GM19099 (cell line): ENCODE measurements around the gene CAV1.

ENCODE experiments used
- POLR2A ChIP-seq: IDR thresholded peaks from 3 replicates; pipeline ENCODE4 v1.6.1; 2011; ENCODE audit warnings: low read depth; ENCODE audit not compliant: insufficient read length; ENCODE audit errors: extremely low read depth

Gene CAV1

GRCh38 chr7:116554436-116554835 is 29.6 kb downstream of the CAV1 start:
- TF ChIP-seq POLR2A, result no peak

DNA sequence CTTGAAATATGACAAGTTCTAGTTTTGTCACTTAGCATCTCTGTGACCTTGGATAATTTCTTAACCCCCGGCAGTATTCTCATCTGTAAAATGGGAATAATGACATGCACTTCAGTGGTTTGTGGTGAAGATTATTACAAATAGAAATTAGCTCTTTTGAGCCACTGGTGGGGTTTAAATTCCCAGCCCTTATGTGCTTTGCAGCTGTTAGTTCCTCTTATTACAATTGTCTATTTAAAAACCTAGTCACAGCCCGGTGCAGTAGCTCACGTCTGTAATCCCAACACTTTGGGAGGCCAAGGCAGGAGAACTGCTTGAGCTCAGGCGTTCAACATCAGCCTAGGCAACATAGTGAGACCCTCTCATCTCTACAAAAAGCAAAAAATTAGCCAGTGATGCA is 30.1 kb downstream of the CAV1 start:
- TF ChIP-seq POLR2A, result no peak

DNA sequence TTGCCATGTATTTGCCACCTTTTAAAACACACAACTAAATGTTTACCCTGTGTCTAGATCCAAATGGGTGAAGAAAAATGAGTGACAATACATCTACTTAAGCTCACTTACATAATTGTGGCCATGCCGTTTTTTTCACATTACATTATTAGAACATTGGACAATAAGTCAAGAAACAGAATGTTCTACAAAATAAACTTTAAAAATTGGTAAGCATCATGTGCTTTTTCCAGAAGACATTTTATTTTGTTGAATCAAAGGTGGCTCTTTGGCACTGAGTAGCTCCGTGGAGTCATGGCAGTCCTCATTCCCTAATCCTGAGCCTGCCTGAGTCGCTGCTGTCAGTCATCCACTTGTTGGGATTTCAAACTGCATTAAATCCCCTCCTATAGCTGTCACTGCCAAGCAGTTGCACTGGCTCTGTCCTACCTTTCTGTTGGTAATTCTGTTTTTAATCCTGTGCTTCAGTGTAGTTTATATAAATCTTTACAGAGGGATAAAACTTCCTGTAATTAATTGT is 32.3 kb downstream of the CAV1 start:
- no peak for TF ChIP-seq POLR2A

GRCh38 chr7:116557901-116558300 is 33.1 kb downstream of the CAV1 start:
- no peak for TF ChIP-seq POLR2A

DNA sequence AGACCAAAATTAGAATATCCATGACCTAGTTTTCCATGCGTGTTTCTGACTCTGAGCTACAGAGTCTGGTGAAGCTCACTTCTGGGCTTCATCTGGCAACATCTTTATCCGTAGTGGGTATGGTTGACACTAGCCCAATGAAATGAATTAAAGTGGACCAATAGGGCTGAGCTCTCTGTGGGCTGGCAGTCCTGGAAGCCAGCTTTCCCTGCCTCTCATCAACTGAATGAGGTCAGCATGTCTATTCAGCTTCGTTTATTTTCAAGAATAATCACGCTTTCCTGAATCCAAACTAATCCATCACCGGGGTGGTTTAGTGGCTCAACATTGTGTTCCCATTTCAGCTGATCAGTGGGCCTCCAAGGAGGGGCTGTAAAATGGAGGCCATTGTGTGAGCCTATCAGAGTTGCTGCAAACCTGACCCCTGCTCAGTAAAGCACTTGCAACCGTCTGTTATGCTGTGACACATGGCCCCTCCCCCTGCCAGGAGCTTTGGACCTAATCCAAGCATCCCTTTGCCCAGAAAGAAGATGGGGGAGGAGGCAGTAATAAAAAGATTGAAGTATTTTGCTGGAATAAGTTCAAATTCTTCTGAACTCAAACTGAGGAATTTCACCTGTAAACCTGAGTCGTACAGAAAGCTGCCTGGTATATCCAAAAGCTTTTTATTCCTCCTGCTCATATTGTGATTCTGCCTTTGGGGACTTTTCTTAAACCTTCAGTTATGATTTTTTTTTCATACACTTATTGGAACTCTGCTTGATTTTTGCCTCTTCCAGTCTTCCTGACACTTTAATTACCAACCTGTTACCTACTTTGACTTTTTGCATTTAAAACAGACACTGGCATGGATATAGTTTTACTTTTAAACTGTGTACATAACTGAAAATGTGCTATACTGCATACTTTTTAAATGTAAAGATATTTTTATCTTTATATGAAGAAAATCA is 35.5 kb downstream of the CAV1 start:
- TF ChIP-seq POLR2A, result no peak

- TF ChIP-seq POLR2A, result no peak
Observed at GRCh38 chr7:116561697-116562483, 37.1 kb downstream of the CAV1 start.

DNA sequence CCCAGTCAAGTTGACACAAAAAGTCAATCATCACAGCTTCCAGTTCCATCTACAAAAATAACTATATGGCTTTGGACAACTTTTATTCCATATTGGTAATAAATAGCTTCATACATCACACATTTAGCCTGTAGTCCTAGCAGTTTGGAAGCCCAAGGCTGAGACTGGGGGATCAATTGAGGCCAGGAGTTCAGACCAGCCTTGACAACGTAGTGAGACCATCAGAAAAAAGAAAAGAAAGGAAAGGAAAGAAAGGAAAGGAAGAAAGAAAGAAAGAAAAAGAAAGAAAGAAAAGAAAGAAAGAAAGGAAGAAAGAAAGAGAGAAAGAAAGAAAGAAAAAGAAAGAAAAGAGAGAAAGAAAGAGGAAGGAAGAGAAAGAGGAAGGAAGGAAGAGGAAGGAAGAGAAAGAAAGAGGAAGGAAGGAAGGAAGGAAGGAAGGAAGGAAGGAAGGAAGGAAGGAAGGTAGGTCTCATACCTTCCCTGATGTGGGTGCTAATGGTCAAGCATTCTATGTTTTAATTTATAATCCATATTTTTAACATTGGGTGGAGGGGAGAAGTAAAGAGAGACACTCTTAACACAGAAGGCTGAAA is 37.8 kb downstream of the CAV1 start:
- no peak for TF ChIP-seq POLR2A

DNA sequence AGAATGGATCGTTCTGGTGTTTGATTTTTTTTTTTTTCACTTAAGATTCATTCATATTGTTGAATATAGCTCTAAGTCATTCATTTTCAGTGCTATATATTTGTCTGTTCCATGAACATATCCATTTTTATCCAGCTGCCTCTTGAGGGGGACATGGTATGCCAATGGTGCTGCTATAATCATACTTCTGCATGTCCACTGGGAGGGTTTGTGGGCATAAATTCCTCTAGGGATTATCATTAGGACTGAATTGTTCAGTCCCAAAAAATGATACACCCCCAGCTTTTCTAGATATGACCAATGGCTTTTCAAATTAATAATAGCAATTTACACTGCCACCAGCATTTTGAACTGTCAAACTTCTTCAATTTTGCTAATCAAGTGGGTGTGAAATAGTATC is 41.1 kb downstream of the CAV1 start:
- TF ChIP-seq POLR2A, result no peak

GRCh38 chr7:116566666-116567065 is 41.8 kb downstream of the CAV1 start:
- no peak for TF ChIP-seq POLR2A

DNA sequence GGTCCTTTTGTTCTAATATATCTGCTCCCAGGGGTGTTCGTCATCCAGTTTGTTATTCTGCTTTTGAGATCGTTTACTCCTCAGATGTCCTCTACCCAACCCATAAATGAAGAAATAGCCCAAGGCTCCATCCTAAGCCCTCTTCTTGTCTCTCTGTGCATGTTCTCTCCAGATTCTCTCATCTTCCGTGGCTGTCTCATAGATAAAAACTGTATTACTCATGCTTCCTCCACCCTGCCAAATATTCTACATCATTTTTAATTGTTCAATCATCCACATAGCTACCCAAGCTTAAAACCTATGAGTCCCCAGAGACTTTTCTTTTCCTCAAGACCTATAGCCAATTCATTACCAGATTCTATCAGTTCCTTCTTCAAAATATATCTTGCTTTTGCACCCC is 44.9 kb downstream of the CAV1 start:
- TF ChIP-seq POLR2A, result no peak

DNA sequence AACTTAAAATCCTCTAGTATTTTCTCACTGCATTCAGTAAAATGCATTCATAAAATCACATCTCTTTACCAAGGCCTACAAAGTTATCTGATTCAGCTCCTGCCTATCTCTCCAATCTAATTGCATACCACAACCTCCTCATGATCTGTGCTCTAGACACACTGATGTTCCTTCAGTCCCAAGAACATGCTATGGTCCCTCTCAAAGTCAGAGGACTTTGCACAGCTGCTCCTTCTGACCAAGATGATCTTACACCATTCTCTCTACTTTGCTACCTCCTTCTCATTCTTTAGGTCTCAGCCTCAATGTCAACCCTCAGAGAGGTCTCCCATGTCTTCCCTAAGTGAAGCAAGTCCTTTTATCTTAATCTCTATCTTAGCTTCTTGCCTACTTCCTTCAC is 45.5 kb downstream of the CAV1 start:
- no peak for TF ChIP-seq POLR2A

GRCh38 chr7:116571037-116571436 is 46.2 kb downstream of the CAV1 start:
- TF ChIP-seq POLR2A, result no peak

- TF ChIP-seq POLR2A, result no peak
Observed at GRCh38 chr7:116571552-116571951, 46.7 kb downstream of the CAV1 start.

GRCh38 chr7:116572036-116572435 is 47.2 kb downstream of the CAV1 start:
- TF ChIP-seq POLR2A, result no peak

GRCh38 chr7:116573541-116573940 is 48.7 kb downstream of the CAV1 start:
- TF ChIP-seq POLR2A, result no peak
